OCI-LY1 (cell line): ENCODE results near the gene MAMDC2.

ENCODE experiments used
- CTCF ChIP-seq: fragments of 200-600 bp; sonication (generic), shearing (Covaris generic); IDR thresholded peaks from 2 replicates; pipeline ENCODE4 v1.5.1; 2017; ENCODE audit warnings: mild to moderate bottlenecking, antibody characterized with exemption, low read length, moderate library complexity, mixed read lengths
- EZH2 ChIP-seq: fragments of 200-600 bp; sonication (generic), shearing (Covaris generic); IDR thresholded peaks from 2 replicates; pipeline ENCODE4 v1.8.0; 2017; ENCODE audit warnings: borderline replicate concordance, mixed run types, mild to moderate bottlenecking, antibody characterized with exemption, low read length, moderate library complexity, mixed read lengths

- TF ChIP-seq EZH2 = no peak
- TF ChIP-seq CTCF = no peak
Measured at GRCh38 chr9:70117835-70118319, 74.2 kb downstream of the MAMDC2 start.
